Measurements from ENCODE around the gene LIMA1.

Gene LIMA1

DNA sequence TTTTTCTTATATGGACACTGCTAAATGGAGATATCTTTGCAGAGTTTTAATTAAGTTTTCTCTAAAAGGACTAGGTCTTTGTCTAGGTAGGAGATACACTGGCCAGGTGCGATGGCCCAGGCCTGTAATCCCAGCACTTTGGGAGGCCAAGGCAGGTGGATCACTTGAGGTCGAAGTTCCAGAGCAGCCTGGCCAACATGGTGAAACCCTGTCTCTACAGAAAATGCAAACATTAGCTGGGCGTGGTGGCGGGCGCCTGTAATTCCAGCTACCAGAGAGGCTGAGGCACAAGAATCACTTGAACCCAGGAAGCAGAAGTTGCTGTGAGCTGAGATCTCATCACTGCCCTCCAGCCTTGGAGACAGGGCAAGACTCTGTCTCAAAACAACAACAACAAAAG, 99.1 kb downstream of the LIMA1 start:
- no peaks in the 10 kb centered on the region for H3K27me3 ChIP-seq (ENCODE audit: control insufficient read depth, low read length)
- no peaks in the 10 kb centered on the region for H3F3A ChIP-seq (ENCODE audit: control insufficient read depth, insufficient read depth)
- no peak overlapping the region for H3K4me3 ChIP-seq (ENCODE audit: low read length)
- peaks cover 16% of the 10 kb centered on the region for H3K36me3 ChIP-seq (ENCODE audit: control insufficient read depth, low read length)
- H3K4me2 ChIP-seq (ENCODE audit: low read length): no peak overlapping the region
- H3K9me3 ChIP-seq (ENCODE audit: control insufficient read depth, insufficient read depth, low read length): no peaks in the 10 kb centered on the region
- no peaks in the 10 kb centered on the region for H3K9me2 ChIP-seq (replicated peaks; ENCODE audit: control insufficient read depth, low read length)
- no peaks in the 10 kb centered on the region for H4K20me1 ChIP-seq (ENCODE audit: control insufficient read depth, insufficient read depth, low read depth, low read length)
- no peaks in the 10 kb centered on the region for H3K79me2 ChIP-seq (ENCODE audit: control insufficient read depth, low read length)
- no peak overlapping the region for H3K27ac ChIP-seq (ENCODE audit: low read depth, low read length)
- no peak for TF ChIP-seq EZH2phosphoT487 (IDR thresholded peaks at IDR 0.05; ENCODE audit: borderline replicate concordance, low read length)
- TF ChIP-seq, protein P1, sequence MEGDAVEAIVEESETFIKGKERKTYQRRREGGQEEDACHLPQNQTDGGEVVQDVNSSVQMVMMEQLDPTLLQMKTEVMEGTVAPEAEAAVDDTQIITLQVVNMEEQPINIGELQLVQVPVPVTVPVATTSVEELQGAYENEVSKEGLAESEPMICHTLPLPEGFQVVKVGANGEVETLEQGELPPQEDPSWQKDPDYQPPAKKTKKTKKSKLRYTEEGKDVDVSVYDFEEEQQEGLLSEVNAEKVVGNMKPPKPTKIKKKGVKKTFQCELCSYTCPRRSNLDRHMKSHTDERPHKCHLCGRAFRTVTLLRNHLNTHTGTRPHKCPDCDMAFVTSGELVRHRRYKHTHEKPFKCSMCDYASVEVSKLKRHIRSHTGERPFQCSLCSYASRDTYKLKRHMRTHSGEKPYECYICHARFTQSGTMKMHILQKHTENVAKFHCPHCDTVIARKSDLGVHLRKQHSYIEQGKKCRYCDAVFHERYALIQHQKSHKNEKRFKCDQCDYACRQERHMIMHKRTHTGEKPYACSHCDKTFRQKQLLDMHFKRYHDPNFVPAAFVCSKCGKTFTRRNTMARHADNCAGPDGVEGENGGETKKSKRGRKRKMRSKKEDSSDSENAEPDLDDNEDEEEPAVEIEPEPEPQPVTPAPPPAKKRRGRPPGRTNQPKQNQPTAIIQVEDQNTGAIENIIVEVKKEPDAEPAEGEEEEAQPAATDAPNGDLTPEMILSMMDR (IDR thresholded peaks at IDR 0.05; ENCODE audit: low read depth, low read length, poor library complexity, severe bottlenecking): no peak
- H3K4me1 ChIP-seq (ENCODE audit: control insufficient read depth, low read length): peaks cover 7% of the 10 kb centered on the region; the same call in 1 of the 2 replicates

DNA sequence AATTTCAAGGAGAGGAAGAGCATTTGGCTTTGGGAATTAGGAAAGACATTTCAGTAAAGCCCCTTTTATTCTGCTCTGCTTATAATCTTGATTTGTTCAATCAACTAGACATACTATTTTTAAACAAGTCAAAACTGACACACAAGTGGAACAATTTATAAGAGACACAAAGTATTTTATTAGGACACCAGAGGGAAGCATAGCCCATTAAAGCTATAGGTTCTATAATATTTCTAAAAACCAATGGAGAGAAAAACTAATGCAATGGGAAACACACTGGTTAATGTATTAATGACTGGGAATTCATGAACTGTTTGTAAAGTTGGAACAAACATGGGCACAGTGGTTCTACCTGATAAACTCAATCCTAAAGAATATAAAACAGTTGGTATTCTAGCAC, 100.9 kb downstream of the LIMA1 start:
- no peaks in the 10 kb centered on the region for H3K9me3 ChIP-seq (ENCODE audit: control insufficient read depth, insufficient read depth, low read length)
- no peak overlapping the region for H3K4me3 ChIP-seq (ENCODE audit: low read length)
- no peak overlapping the region for H3K4me2 ChIP-seq (ENCODE audit: low read length)
- peaks cover 17% of the 10 kb centered on the region for H3K36me3 ChIP-seq (ENCODE audit: control insufficient read depth, low read length)
- no peak overlapping the region for H3K27ac ChIP-seq (ENCODE audit: low read depth, low read length)
- TF ChIP-seq, protein P1 (IDR thresholded peaks at IDR 0.05; ENCODE audit: low read depth, low read length, poor library complexity, severe bottlenecking): no peak
- TF ChIP-seq EZH2phosphoT487 (IDR thresholded peaks at IDR 0.05; ENCODE audit: borderline replicate concordance, low read length): no peak
- no peaks in the 10 kb centered on the region for H3K79me2 ChIP-seq (ENCODE audit: control insufficient read depth, low read length)
- H3K9me2 ChIP-seq (replicated peaks; ENCODE audit: control insufficient read depth, low read length): no peaks in the 10 kb centered on the region
- no peaks in the 10 kb centered on the region for H3F3A ChIP-seq (ENCODE audit: control insufficient read depth, insufficient read depth)
- peaks cover 7% of the 10 kb centered on the region; the same call in 1 of the 2 replicates for H3K4me1 ChIP-seq (ENCODE audit: control insufficient read depth, low read length)
- H3K27me3 ChIP-seq (ENCODE audit: control insufficient read depth, low read length): no peaks in the 10 kb centered on the region
- no peaks in the 10 kb centered on the region for H4K20me1 ChIP-seq (ENCODE audit: control insufficient read depth, insufficient read depth, low read depth, low read length)

DNA sequence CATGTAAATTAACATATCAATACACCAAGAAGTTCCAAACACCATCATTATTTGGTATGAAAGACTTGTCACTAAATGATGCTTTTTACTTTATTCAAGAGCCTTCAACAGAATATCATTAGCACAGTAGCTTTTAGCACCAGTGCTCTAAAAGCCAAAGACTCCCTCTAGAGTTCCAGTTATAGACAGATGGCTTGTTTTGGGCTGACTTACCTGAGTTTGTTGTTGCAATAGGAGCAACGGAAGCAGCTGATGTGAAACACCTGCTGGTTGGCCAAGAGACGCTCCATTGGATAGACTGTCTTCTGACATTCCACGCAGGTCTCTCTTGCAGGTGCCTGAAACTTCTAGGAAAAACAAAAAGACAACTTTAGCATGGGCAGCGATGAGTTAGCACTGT, 101.6 kb downstream of the LIMA1 start:
- Histone ChIP-seq H3K79me2 (ENCODE audit: control insufficient read depth, low read length) (no peaks in the 10 kb centered on the region), H3K4me2 (ENCODE audit: low read length) (no peak overlapping the region), H4K20me1 (ENCODE audit: control insufficient read depth, insufficient read depth, low read depth, low read length) (no peaks in the 10 kb centered on the region), H3K27ac (ENCODE audit: low read depth, low read length) (no peak overlapping the region), H3K4me3 (ENCODE audit: low read length) (no peak overlapping the region), H3K9me3 (ENCODE audit: control insufficient read depth, insufficient read depth, low read length) (no peaks in the 10 kb centered on the region), H3K4me1 (ENCODE audit: control insufficient read depth, low read length) (peaks cover 7% of the 10 kb centered on the region; the same call in 1 of the 2 replicates), H3K27me3 (ENCODE audit: control insufficient read depth, low read length) (no peaks in the 10 kb centered on the region), H3K36me3 (ENCODE audit: control insufficient read depth, low read length) (peaks cover 25% of the 10 kb centered on the region), H3K9me2 (replicated peaks; ENCODE audit: control insufficient read depth, low read length) (no peaks in the 10 kb centered on the region), H3F3A (ENCODE audit: control insufficient read depth, insufficient read depth) (no peaks in the 10 kb centered on the region)
- no peak for TF ChIP-seq EZH2phosphoT487 (IDR thresholded peaks at IDR 0.05; ENCODE audit: borderline replicate concordance, low read length)
- TF ChIP-seq, protein P1 (IDR thresholded peaks at IDR 0.05; ENCODE audit: low read depth, low read length, poor library complexity, severe bottlenecking): no peak

DNA sequence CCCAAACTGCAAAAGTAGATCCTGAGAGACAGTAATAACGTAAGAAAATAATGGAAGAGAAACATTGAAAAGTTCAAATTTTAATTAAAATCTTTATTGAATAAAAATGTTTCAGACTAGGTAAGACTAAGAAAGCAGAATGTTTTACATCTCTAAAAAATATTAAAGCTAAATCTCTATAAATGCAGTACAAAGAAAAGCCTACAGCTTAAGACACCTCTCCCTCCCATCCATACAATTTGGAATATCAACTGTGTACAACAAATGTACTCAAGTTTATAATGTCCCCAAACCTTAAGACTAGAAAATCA, 107.6 kb downstream of the LIMA1 start:
- Histone ChIP-seq H3K4me3 (ENCODE audit: low read length) (no peak overlapping the region), H3F3A (ENCODE audit: control insufficient read depth, insufficient read depth) (peaks cover 7% of the 10 kb centered on the region; the same call in 1 of the 2 replicates), H3K27ac (ENCODE audit: low read depth, low read length) (no peak overlapping the region), H3K79me2 (ENCODE audit: control insufficient read depth, low read length) (no peaks in the 10 kb centered on the region), H3K36me3 (ENCODE audit: control insufficient read depth, low read length) (peaks cover 15% of the 10 kb centered on the region), H3K27me3 (ENCODE audit: control insufficient read depth, low read length) (no peaks in the 10 kb centered on the region), H3K9me2 (replicated peaks; ENCODE audit: control insufficient read depth, low read length) (no peaks in the 10 kb centered on the region), H4K20me1 (ENCODE audit: control insufficient read depth, insufficient read depth, low read depth, low read length) (no peaks in the 10 kb centered on the region), H3K4me2 (ENCODE audit: low read length) (no peak overlapping the region), H3K9me3 (ENCODE audit: control insufficient read depth, insufficient read depth, low read length) (no peaks in the 10 kb centered on the region), H3K4me1 (ENCODE audit: control insufficient read depth, low read length) (no peaks in the 10 kb centered on the region)
- TF ChIP-seq, protein P1 (IDR thresholded peaks at IDR 0.05; ENCODE audit: low read depth, low read length, poor library complexity, severe bottlenecking): no peak
- TF ChIP-seq EZH2phosphoT487 (IDR thresholded peaks at IDR 0.05; ENCODE audit: borderline replicate concordance, low read length): no peak
